ENCODE results near the gene C9orf72. TPM values are rescaled to one million over a fixed set of nuclear protein-coding genes. Genes with fewer than 3 reads are reported as not detected.
"Not testable (repeated sequence)": the region's sequence is repeated elsewhere in the genome, so short reads cannot be mapped to it uniquely, and the experiment has no call there.

C9orf72 gene
- total and polyA plus RNA-seq, 2 of the 8 experiments (the other 6 are each of a cell fraction or from before 2014, with no cell fraction given): 7.2 to 17.5 TPM

GRCh38 chr9:27500902-27501301 lies 72.4 kb downstream of the C9orf72 start:
- FAIRE-seq; POLR2A ChIA-PET (ENCODE audit: partially characterized antibody): not testable (repeated sequence)

More at GRCh38 chr9:27500902-27501301, 72.4 kb downstream of the C9orf72 start:
- H2BK15ac ChIP-seq (ENCODE audit: low read length); H3K56ac ChIP-seq (replicated peaks; ENCODE audit: insufficient read length, low read depth, low read length); H3K23me2 ChIP-seq (ENCODE audit: low read depth, low read length); H2AFZ ChIP-seq (ENCODE audit: low read length); H2BK12ac ChIP-seq (ENCODE audit: low read depth, low read length); CTCF ChIA-PET (ENCODE audit: partially characterized antibody); H3K14ac ChIP-seq (ENCODE audit: insufficient read length); H3K79me2 ChIP-seq (ENCODE audit: control insufficient read depth in 1 of 2, insufficient read depth in 2 of 2, low read length in 2 of 2); H3K9ac ChIP-seq (replicated peaks in 1 of 4; ENCODE audit: extremely low read depth in 1 of 4, low read depth in 3 of 4, low read length in 3 of 4); DNase-seq (ENCODE audit: low read depth in 1 of 2, low spot score in 2 of 2); H3K27me3 ChIP-seq (replicated peaks in 1 of 4; ENCODE audit: control insufficient read depth in 3 of 4, extremely low read depth in 1 of 4, insufficient read depth in 3 of 4, low read length in 3 of 4); H4K91ac ChIP-seq (replicated peaks; ENCODE audit: insufficient read length, low read length); H2BK5ac ChIP-seq (ENCODE audit: low read depth, low read length); H4K20me1 ChIP-seq (replicated peaks in 1 of 2; ENCODE audit: control insufficient read depth in 1 of 2, insufficient read depth in 2 of 2, low read length in 2 of 2); H3K23ac ChIP-seq (ENCODE audit: insufficient read length); H3K9me3 ChIP-seq (ENCODE audit: insufficient read depth in 2 of 2, low read depth in 1 of 2, low read length in 1 of 2); H3K4me3 ChIP-seq (ENCODE audit: extremely low read depth in 1 of 4, insufficient read depth in 2 of 4, low read depth in 3 of 4, low read length in 4 of 4); H3K4ac ChIP-seq (replicated peaks; ENCODE audit: insufficient read length, low read depth, low read length); H3K36me3 ChIP-seq (ENCODE audit: control insufficient read depth in 2 of 4, insufficient read depth in 4 of 4, low read length in 3 of 4); H2BK20ac ChIP-seq (ENCODE audit: low read length); H4K8ac ChIP-seq (ENCODE audit: extremely low read depth, insufficient read depth, low read length); H4K5ac ChIP-seq (ENCODE audit: insufficient read length, low read depth, low read length); H3K27ac ChIP-seq (ENCODE audit: low read depth, low read length); H2AK5ac ChIP-seq (ENCODE audit: low read depth, low read length); H2BK120ac ChIP-seq (replicated peaks; ENCODE audit: low read depth, low read length); H3K79me1 ChIP-seq (ENCODE audit: low read depth, low read length); H3K18ac ChIP-seq (ENCODE audit: extremely low read depth, low read length); H3K4me2 ChIP-seq (ENCODE audit: insufficient read depth in 1 of 2, low read depth in 2 of 2, low read length in 2 of 2): not testable (repeated sequence)
- peaks cover 0 to 18% (median 10%) of the 10 kb centered on the region in 4 experiments for H3K4me1 ChIP-seq (replicated peaks in 1 of 4; ENCODE audit: control insufficient read depth in 3 of 4, insufficient read depth in 4 of 4, low read length in 3 of 4)
- 88% methylated on average over 3 of the region's 3 CpGs; no CpG with 5 or more reads in 1 of the 2 experiments for WGBS, 2 experiments (ENCODE audit: extremely low coverage in 1 of 2, insufficient coverage in 1 of 2, insufficient read length in 1 of 2, insufficient replicate concordance in 2 of 2, low coverage in 1 of 2, low lambda C conversion rate in 2 of 2, missing lambda C conversion rate in 1 of 2)
